ENCODE data around the gene RAC3. TPM values are rescaled to one million over a fixed set of nuclear protein-coding genes. Genes with fewer than 3 reads are reported as not detected.
A peak's percentile ranks its signal among the peaks of the same experiment; 100 is the strongest.

The RAC3 gene
- total and polyA plus RNA-seq, 2 of the 8 experiments (the other 6 are each of a cell fraction or from before 2014, with no cell fraction given), result 177 to 299 TPM

GRCh38 chr17:82043507-82043906 lies 12.0 kb downstream of the RAC3 start:
- peak overlapping the region; percentile 95 for H3K4ac ChIP-seq (replicated peaks; ENCODE audit: insufficient read length, low read depth, low read length)
- peaks cover 0 to 5% (median 2%) of the 10 kb centered on the region in 4 experiments; a peak in 3 of 8 replicates for H3K36me3 ChIP-seq (ENCODE audit: control insufficient read depth in 2 of 4, insufficient read depth in 4 of 4, low read length in 3 of 4)
- DNase-seq (ENCODE audit: low read depth in 1 of 2, low spot score in 2 of 2), result peak in 1 of 2 experiments; percentile 57
- peak overlapping the region; percentile 47 for H4K5ac ChIP-seq (ENCODE audit: insufficient read length, low read depth, low read length)
- H3K4me3 ChIP-seq (ENCODE audit: extremely low read depth in 1 of 4, insufficient read depth in 2 of 4, low read depth in 3 of 4, low read length in 4 of 4), result no peak overlapping the region
- no peak overlapping the region for H3K14ac ChIP-seq (ENCODE audit: insufficient read length)
- ChIA-PET POLR2A (ENCODE audit: partially characterized antibody) (interaction anchor here (0.7 to 1.5 kb wide), 17 partner anchors 9 to 174 kb away, joined by 3 to 10 read pairs (median 3); partner anchors contain the start of genes CENPX, GPS1, LRRC45 and RAC3), CTCF (ENCODE audit: partially characterized antibody) (interaction anchor here (0.8 to 2.7 kb wide), 5 partner anchors 14 to 79 kb away, joined by 3 to 28 read pairs (median 3); no protein-coding TSS in a partner anchor)
- no peak overlapping the region for H3K4me2 ChIP-seq (ENCODE audit: insufficient read depth in 1 of 2, low read depth in 2 of 2, low read length in 2 of 2)
- H3K9me3 ChIP-seq (ENCODE audit: insufficient read depth in 2 of 2, low read depth in 1 of 2, low read length in 1 of 2), result no peaks in the 10 kb centered on the region
- no peaks in the 10 kb centered on the region for H3K79me2 ChIP-seq (ENCODE audit: control insufficient read depth in 1 of 2, insufficient read depth in 2 of 2, low read length in 2 of 2)
- peak overlapping the region; percentile 97; the same call in 1 of the 2 replicates for H2BK12ac ChIP-seq (ENCODE audit: low read depth, low read length)
- no peak overlapping the region for H3K56ac ChIP-seq (replicated peaks; ENCODE audit: insufficient read length, low read depth, low read length)
- H2AFZ ChIP-seq (ENCODE audit: low read length), result no peak overlapping the region
- peak overlapping the region; percentile 68 for H3K18ac ChIP-seq (ENCODE audit: extremely low read depth, low read length)
- H3K23me2 ChIP-seq (ENCODE audit: low read depth, low read length), result 0 out of 2 replicates have a peak, but pooled peaks cover 3% of the 10 kb centered on the region
- H3K9ac ChIP-seq (replicated peaks in 1 of 4; ENCODE audit: extremely low read depth in 1 of 4, low read depth in 3 of 4, low read length in 3 of 4), result no peak overlapping the region
- H4K20me1 ChIP-seq (replicated peaks in 1 of 2; ENCODE audit: control insufficient read depth in 1 of 2, insufficient read depth in 2 of 2, low read length in 2 of 2), result peaks cover 0 to 6% of the 10 kb centered on the region in 2 experiments
- H3K27me3 ChIP-seq (replicated peaks in 1 of 4; ENCODE audit: control insufficient read depth in 3 of 4, extremely low read depth in 1 of 4, insufficient read depth in 3 of 4, low read length in 3 of 4), result peaks cover 0 to 4% (median 0%) of the 10 kb centered on the region in 4 experiments; a peak in 1 of 7 replicates
- H4K8ac ChIP-seq (ENCODE audit: extremely low read depth, insufficient read depth, low read length), result peak overlapping the region; percentile 83
- 84% methylated on average over 16 of the region's 16 CpGs; no CpG with 5 or more reads in 1 of the 2 experiments for WGBS, 2 experiments (ENCODE audit: extremely low coverage in 1 of 2, insufficient coverage in 1 of 2, insufficient read length in 1 of 2, insufficient replicate concordance in 2 of 2, low coverage in 1 of 2, low lambda C conversion rate in 2 of 2, missing lambda C conversion rate in 1 of 2)
- no peak overlapping the region for H2AK5ac ChIP-seq (ENCODE audit: low read depth, low read length)
- no peak overlapping the region for H3K23ac ChIP-seq (ENCODE audit: insufficient read length)
- no peaks in the 10 kb centered on the region for H3K79me1 ChIP-seq (ENCODE audit: low read depth, low read length)
- no peak overlapping the region; the same call in 1 of the 2 replicates for H2BK15ac ChIP-seq (ENCODE audit: low read length)
- no peak overlapping the region for H2BK120ac ChIP-seq (replicated peaks; ENCODE audit: low read depth, low read length)
- FAIRE-seq, result no peak
- peak overlapping the region; percentile 96 for H4K91ac ChIP-seq (replicated peaks; ENCODE audit: insufficient read length, low read length)
- H3K4me1 ChIP-seq (replicated peaks in 1 of 4; ENCODE audit: control insufficient read depth in 3 of 4, insufficient read depth in 4 of 4, low read length in 3 of 4), result peaks cover 0 to 15% (median 7%) of the 10 kb centered on the region in 4 experiments; a peak in 4 of 7 replicates
- no peak overlapping the region for H3K27ac ChIP-seq (ENCODE audit: low read depth, low read length)
- H2BK5ac ChIP-seq (ENCODE audit: low read depth, low read length), result 0 out of 2 replicates have a peak overlapping the region, but pooled peaks have one; percentile 52
- no peak overlapping the region for H2BK20ac ChIP-seq (ENCODE audit: low read length)
- TF ChIP-seq PHF8 (conservative IDR thresholded peaks at IDR 0.05; ENCODE audit: low read depth, low read length) (no peak), FOSL1 (IDR thresholded peaks at IDR 0.05; ENCODE audit: insufficient read depth, low read depth, low read length) (no peak), ZNF274 (IDR thresholded peaks at IDR 0.05; ENCODE audit: borderline replicate concordance, extremely low read depth, low read length) (no peak), EZH2 (IDR thresholded peaks at IDR 0.05; ENCODE audit: low read depth, low read length, severe bottlenecking) (no peak), CBX5 (IDR thresholded peaks at IDR 0.05; ENCODE audit: low read depth, low read length) (no peak), RXRA (IDR thresholded peaks at IDR 0.05; ENCODE audit: insufficient read depth, low read depth, low read length) (no peak), SP2 (IDR thresholded peaks at IDR 0.05; ENCODE audit: low read length) (no peak), SRF (IDR thresholded peaks at IDR 0.05; ENCODE audit: low read depth, low read length) (no peak), CREB1 (IDR thresholded peaks at IDR 0.05) (no peak), POU5F1 (IDR thresholded peaks at IDR 0.05; ENCODE audit: low read depth, low read length) (no peak), MAX (IDR thresholded peaks at IDR 0.05) (no peak), CBX8 (IDR thresholded peaks at IDR 0.05; ENCODE audit: borderline replicate concordance, low read depth, low read length) (no peak), HDAC6 (IDR thresholded peaks at IDR 0.05; ENCODE audit: low read depth, low read length) (no peak), TEAD4 (IDR thresholded peaks at IDR 0.05; ENCODE audit: low read depth, low read length) (no peak)

Data from H1 (cell line).